NCI-H526 treated with DMSO at 0.1 percent for 48 hours (cell line): ENCODE results near the gene MTMR1.

ENCODE experiments used
- DNase-seq: peaks from one replicate; lab custom pipeline; 2025; lab: John Stamatoyannopoulos, UW

Gene MTMR1

GRCh38 chrX:150692831-150693724 lies at the start of gene MTMR1:
Gene MTMR1 (plus strand): TSS chrX:150693396. CDS start chrX:150693531, 135 bp downstream.
- DNase-seq: peak; percentile 2

- no peak for DNase-seq
These were observed 49.2 kb upstream of the MTMR1 start for GRCh38 chrX:150643958-150644357.

GRCh38 chrX:150644422-150644821 lies 48.8 kb upstream of the MTMR1 start:
- no peak for DNase-seq

- no peak for DNase-seq
These were observed 45.9 kb upstream of the MTMR1 start for GRCh38 chrX:150647331-150647730.

- no peak for DNase-seq
These were observed 44.8 kb upstream of the MTMR1 start for GRCh38 chrX:150648296-150648940.

DNA sequence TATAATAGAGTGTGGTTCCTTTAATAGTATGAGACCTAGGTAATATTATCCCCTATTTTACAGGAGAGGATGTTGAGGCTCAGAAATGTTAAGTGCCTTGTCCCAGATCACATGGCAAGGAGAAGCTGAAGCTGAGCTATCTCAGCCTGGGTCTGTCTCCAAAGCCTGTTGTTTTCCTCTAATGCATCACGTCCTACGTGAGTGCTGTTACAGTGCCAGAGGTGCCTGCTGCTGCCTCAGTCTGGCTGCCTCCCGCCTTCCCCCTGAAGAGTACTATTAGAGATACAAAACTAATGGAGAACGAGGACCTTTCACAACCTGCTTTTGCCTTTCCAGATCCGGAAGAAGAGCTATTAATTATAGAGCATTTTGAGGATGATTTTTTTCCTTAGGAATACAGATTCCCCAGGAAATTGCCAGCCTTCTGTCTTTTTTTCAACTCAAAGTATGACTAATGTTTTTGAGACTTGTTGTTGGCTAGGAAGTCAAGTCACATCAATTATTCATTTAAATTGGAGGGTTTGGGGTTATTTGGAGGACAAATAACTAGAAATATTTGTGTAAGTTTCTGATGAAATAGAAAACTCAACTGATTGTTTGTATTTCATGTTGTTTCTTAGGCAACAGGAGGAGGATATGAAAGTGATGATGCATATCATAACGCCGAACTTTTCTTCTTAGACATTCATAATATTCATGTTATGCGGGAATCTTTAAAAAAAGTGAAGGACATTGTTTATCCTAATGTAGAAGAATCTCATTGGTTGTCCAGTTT lies 43.9 kb upstream of the MTMR1 start:
- no peak for DNase-seq

- DNase-seq: no peak
These were observed 41.3 kb upstream of the MTMR1 start for GRCh38 chrX:150651906-150652305.

GRCh38 chrX:150655788-150656187 lies 37.4 kb upstream of the MTMR1 start:
- DNase-seq: no peak

GRCh38 chrX:150663073-150663472 lies 30.1 kb upstream of the MTMR1 start:
- peak; percentile 7 for DNase-seq

DNA sequence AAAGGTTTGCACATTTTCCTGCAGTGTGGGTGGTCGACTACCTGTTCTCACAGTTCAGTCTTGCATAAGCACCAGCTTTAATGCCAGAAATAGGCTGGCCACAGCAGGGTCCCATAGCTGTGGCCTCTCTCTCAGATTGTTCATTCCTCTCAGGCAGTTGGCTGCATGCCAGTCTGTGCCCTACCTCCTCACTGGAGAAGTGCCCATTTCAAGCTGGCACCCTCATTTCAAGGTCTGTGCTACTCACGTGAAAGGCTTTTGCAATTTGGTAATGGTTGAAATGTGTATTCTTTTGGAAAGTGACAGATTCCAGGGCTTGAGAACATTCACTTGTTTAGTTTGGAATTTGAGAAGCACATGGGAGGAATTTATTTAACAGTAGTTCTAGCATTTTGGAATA lies 28.9 kb upstream of the MTMR1 start:
- DNase-seq: no peak

DNA sequence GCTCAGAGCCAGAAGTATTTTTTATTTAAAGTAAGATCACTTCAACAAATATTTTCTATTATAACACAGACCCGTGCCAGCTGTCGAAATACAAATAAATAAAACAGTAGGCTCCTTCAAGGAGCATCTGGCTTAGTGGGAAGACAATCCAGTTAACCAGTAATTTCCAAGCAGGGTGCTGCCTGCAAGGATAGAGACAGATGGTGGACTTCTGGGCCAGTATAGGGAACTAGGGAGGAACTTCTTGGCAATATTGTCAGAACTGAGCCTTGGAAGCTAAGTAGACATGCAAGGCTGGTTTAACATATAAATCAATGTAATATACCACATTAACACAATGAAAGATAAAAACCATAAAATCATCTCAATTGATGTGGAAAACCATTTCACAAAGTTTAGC lies 17.0 kb upstream of the MTMR1 start:
- no peak for DNase-seq

DNA sequence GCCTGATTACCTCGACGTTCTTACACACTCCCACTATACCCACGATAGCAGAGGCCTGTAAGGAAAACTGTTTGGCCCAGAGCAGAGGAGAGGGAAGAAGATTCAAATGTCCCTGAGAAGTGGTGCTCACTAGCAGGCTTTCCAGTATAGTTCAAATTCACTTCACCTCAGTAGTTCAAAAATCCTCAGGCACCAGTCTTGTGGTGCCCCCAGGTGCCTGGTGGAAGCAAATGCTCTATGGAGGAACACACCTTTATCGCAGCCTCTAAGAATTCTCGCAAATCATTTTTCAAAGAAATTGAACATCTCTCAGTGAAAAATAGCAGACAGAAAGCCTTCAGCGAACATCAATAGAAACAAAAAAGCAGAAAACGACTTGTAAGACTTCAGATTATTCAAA lies 12.2 kb upstream of the MTMR1 start:
- DNase-seq: peak; percentile 29

DNA sequence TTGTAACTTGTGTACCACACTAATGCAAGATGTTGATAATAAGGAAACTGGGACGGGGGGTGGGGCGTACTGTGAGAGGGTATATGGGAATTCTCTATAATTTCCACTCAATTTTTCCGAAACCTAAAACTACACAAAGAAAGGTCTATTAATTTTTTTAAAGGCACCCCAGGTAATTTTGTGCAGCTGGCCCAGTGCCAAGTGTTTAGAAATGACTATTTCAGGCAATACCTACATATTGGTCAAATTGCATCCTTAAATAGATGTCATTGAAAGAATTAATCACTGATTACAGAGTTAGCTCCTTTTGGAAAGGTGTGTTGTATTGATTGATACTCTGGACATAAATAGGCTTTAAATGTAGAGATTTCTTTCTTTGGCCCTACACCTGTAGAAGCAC lies 10.1 kb upstream of the MTMR1 start:
- no peak for DNase-seq

DNA sequence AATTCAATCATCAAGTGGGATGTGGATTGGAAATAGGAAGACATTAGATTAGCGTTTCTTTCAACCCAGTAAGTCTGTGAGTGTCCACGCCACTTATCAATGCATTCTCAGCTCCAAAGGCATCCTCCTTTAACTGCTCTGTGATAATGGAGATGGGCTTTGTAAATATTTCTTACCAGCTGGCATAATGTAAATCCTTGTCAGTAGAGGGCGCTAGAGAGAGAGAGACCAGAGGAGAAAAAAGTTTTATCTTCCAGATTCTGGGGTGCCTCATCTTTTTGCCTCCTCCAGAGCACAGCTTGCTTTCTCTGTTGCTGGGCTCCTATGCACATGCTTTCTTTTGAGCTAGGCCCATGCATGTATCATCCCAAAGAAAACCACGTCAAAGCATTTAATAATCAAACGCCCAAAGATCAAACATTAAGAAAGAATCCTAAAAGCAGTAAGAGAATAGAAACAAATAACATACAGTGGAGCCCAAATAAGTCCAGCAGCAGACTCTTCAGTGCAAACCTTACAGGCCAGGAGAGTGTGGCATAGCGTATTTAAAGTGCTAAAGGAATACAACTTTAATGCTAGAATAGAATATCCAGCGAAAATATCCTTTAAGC lies 9.6 kb upstream of the MTMR1 start:
- peak; percentile 20 for DNase-seq

DNA sequence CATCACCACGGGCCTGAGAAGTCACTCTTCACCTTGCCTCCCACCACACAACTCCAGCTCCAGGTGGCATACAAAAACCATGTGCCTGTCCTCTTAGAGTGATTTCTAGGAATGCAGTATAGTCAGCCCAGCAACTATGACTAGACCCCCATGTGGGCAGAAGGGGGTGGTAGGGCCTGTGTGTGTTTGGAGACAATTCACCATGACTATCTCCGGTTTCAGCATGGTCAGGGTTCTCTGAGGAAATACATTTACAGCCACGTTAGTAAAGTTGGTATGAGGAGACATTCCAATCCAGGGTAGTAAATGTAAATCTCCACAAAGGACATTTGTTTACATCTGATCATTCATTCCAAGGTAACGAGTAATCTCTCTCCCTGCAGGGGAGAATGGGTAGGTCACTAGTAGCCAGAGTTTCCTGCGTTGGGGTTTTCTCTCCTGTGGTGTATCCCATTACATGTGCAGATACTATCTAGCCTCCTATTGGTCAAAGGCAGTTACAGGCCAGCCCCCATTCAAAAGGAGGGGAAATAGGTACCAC lies 4.2 kb upstream of the MTMR1 start:
- no peak for DNase-seq

DNA sequence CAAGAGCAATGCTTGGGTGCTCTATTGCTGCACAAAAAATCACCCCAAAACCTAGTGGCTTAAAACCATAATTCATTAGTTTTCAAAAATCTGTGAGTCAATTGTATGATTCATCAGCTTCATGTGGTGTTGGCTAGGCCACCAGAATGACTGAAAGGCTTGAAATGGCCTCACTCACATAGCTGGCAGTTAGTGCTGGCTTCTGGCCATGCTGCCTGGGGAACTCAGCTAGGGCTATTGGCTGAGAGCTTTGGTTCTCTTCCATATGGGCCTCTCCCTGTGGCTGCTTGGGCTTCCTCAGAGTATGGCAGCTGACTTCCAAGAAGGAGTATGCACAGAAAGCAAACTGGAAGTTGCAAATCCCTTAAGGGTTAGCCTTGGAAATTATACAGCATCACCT lies 3.1 kb upstream of the MTMR1 start:
- DNase-seq: no peak

DNA sequence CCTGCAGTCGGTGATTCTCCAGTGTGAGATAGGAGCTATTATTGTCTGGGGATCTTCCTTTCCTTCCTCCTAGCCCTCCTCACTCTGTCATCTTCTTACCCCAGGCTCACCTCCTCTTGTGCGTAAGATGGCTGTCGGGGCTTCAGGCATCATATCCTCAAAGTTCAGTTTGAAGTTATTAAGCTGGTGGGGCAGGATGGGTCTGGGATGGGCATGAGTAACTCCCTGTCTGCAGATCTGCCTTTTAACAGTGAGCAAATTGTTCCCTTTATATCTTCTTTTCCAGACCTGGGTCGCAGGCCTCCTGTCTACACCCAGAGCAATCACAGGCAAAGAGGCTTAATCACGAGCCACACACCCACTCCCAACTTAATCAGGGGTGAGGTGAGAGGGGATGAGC lies 900 bp upstream of the MTMR1 start:
- DNase-seq: no peak

DNA sequence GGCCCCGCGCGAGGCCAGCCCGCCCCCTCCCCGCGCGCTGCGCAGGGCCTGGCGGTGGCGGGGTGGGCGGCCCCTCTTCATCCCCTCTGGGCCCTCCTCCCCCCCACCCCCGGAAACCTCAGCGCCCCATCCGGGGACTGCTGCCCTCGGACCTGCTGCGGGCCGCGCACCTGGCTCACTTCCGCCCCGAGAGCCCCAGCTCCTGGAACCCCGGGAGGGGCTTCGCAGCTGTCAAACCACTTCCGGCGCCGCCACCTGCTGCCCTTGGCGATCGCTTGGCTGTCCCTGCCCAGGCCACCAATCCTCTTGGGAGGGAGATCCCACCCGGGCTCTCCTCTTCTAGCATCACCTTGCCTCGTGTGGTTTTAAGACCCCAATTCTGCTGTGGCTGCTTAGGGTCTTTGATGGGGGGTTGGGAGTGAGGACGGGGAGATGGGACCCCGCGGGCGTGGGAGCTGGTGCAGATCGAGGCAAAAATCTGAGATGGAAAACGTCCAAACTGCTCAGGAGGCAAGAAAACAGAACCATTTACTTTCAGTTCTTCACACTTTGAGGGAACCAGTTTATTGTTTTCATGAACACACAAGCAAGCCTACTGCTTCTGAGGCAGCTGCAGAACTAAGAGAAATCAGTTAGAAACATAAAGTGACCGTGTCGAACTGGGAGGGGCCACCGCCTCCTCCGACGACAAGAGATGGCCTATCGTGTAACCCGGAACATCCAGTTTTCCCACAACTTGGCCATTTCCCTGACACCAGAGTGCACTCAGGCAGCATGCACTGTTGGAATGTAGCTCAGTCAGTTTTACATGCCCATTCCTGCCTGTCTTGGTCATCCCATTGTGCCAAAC lies 754 bp downstream of the MTMR1 start:
- peak; percentile 6 for DNase-seq

GRCh38 chrX:150694738-150695410 lies 1.7 kb downstream of the MTMR1 start:
- DNase-seq: no peak

DNA sequence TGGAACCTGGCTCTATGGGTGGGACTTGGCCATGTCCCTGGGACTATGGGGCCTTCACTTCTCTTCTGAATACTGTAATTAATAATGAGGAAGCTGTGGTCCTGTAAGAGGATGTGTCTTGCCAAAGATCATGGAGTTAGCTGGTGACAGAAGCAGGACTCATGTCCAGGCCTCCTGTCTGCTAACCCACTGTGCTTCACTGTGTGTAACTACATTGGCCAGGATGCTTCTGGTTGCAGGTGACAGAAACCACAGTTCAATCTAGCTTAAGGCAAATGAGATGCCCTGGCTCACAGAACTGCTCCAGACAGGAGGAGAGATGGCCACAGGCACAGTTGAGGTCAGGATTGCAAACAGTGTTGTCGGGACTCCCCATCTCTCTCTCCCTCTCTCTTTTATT lies 3.1 kb downstream of the MTMR1 start:
- no peak for DNase-seq
